AG09309 (cell line): Measurements from ENCODE around the gene GFPT2.

ENCODE experiments used
- DNase-seq: peaks from one replicate; pipeline ENCODE4 v3.0.0-alpha.2; 2010; ENCODE audit warnings: low read depth
- H3K4me3 ChIP-seq: 2 replicates; pipeline ENCODE4 v1.5.1; 2011; ENCODE audit warnings: mild to moderate bottlenecking, low read depth, low read length, moderate library complexity; ENCODE audit not compliant: control insufficient read depth
- CTCF ChIP-seq: IDR thresholded peaks from 2 replicates; pipeline ENCODE4 v1.5.1; 2011; ENCODE audit warnings: mild to moderate bottlenecking, low read depth, low read length, inconsistent platforms; ENCODE audit not compliant: insufficient read depth, control insufficient read depth; ENCODE audit errors: missing control alignments

The GFPT2 gene

GRCh38 chr5:180341595-180341994 lies 11.5 kb downstream of the GFPT2 start:
- no peak overlapping the region for H3K4me3 ChIP-seq
- no peak for TF ChIP-seq CTCF
- DNase-seq = no peak

- H3K4me3 ChIP-seq = no peak overlapping the region
- DNase-seq = no peak
- TF ChIP-seq CTCF = no peak
Measured at GRCh38 chr5:180340856-180341255, 12.3 kb downstream of the GFPT2 start.

GRCh38 chr5:180339583-180340183 lies 13.5 kb downstream of the GFPT2 start:
- H3K4me3 ChIP-seq = no peak overlapping the region
- TF ChIP-seq CTCF = no peak
- no peak for DNase-seq

- no peak overlapping the region for H3K4me3 ChIP-seq
- no peak for DNase-seq
- TF ChIP-seq CTCF = no peak
Measured at GRCh38 chr5:180338001-180338707, 15.0 kb downstream of the GFPT2 start.

DNA sequence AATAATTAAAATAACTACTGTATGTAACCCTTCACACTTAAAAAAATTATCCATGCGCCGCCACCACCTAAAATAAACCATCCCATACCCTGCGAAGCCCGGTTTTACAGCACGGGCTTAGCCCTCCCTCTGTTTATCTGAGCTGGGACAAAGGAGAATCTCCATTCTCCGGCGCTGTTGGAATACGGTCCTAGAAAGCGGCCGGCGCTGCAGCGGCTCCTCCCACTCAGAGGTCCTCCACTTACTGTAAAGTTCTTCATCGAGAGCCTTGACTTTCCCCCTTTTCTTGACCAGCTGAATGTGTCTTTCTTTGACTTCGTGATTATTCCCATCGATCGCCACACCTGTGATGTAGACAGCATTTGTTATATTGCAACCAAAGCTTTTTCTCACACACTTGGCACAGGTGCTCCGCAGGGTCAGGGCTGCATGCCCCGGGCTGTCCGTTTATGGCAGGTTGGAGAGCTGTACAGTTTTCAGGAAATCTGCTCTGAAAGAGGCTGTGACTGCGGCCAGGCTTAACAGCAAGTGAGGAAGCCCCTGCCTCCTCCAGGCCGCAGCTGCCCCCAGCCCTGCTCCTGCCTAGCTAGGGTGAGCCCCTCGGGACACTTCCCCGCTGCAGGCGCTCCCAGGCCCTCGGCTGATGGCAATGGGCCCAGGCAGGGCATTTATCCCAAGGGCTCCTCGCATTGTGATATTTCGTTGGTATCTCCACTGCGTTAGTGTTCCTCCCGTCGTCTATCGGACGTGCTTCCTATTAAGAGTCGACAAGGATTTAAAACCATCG lies 16.7 kb downstream of the GFPT2 start:
- no peak for TF ChIP-seq CTCF
- H3K4me3 ChIP-seq = no peak overlapping the region
- DNase-seq = no peak

GRCh38 chr5:180335614-180336233 lies 17.4 kb downstream of the GFPT2 start:
- TF ChIP-seq CTCF = no peak
- DNase-seq = no peak
- no peak overlapping the region for H3K4me3 ChIP-seq
